HL-60/S4 treated with retinoic acid at 250 ng/mL for 4 days and 3 days (cell line): ENCODE measurements around the gene RPS3A.
"Not testable (repeated sequence)": the region's sequence is repeated elsewhere in the genome, so short reads cannot be mapped to it uniquely, and the experiment has no call there.

Experiments
- in situ Hi-C: fragments of 300-500 bp; cut with MboI; formaldehyde crosslinking; loops from 2 replicates; pipeline ENCODE4 v1.7.0; 2022; ENCODE audit warnings: low sequenced_read_pairs

RPS3A gene

DNA sequence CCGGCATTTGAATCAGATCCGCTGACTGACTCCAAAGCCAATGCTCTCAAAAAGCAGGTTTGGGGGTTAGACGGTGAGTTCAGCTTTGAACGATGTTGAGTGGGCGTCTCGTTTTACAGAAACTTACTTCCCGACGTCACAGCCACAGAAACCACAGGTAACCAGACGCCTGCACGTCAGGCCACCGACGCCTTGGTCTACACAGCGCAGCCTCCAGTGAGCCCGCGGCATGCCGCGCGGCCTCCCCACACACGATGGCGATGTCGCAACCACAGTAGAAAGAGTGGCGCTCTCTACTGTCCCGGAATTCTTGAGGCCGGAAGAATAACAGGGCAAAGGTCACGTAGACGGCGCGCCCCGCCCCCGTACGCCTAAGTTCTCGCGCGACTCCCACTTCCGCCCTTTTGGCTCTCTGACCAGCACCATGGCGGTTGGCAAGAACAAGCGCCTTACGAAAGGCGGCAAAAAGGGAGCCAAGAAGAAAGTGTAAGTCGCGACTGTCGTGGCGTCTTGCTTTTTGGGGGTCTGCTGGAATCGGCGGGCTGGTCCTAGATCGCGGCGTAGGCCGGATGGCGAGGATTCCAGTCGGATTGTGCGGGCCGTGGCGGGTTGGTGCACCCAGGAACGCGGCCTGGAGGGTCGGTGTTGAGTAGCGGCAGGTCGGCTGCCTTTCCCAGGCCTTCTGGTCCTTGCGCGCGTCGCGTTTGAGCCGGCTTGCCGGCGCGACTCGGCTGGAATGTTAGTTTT lies at the start of gene RPS3A:
Gene RPS3A, plus strand, starts transcription at position 400 of the 747 bp plus-strand sequence. Its CDS starts 25 bp downstream, at position 425.
- in situ Hi-C loops, result no loop called here

DNA sequence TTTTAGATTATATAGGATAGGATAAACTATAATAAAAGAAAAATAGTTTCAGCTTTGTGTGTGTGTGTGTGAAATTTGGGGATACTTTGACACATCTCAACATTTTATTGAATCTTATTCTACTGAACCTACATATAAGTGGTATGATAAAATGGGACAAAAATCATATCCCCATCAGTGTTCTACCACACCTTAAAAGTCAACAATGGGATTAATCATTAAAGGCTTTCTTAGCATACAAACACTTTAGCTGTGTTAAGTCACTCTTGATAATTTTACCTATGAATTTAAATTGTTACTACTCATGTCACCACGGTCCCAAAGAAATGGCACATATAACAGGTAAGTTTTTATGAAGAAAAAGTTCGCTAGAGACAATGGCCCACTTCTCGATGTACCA lies 46.6 kb upstream of the RPS3A start:
- in situ Hi-C loops, result no loop called here

DNA sequence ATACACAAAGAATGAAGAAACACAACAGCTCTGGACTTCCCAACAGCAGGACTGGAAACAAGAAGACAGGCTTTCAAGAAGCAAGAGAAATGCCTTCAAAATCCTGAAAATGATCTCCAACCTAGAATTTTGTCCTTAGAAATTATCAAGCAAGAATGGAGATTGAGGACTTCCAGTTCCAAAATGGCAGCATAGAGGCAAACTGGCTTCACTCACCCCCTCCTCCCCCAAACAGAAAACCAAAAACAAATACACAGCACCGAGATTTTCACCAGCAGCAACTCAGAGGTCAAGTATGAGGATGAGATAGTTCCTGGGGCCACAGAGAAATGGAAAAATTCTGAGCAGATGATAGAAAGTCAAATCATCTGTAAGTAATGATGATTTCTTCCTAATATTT lies 43.9 kb upstream of the RPS3A start:
- in situ Hi-C loops, result no loop called here

DNA sequence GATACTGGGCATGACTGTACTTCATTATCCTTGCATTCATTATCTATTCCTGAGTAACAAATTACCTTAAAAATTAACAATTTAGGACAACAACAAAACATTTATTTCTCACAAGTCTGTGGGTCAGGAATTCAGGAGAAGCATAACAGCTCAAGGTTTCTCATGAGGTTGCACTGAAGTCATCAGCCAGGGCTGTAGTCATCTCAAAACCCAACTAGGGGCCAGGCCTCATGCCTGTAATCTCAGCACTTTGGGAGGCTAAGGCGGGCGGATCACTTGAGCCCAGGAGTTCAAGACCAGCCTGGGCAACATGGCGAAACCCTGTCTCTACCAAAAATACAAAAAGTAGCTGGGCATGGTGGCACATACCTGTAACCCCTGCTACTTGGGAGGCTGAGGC lies 36.3 kb upstream of the RPS3A start:
- in situ Hi-C loops, result not testable (repeated sequence)

DNA sequence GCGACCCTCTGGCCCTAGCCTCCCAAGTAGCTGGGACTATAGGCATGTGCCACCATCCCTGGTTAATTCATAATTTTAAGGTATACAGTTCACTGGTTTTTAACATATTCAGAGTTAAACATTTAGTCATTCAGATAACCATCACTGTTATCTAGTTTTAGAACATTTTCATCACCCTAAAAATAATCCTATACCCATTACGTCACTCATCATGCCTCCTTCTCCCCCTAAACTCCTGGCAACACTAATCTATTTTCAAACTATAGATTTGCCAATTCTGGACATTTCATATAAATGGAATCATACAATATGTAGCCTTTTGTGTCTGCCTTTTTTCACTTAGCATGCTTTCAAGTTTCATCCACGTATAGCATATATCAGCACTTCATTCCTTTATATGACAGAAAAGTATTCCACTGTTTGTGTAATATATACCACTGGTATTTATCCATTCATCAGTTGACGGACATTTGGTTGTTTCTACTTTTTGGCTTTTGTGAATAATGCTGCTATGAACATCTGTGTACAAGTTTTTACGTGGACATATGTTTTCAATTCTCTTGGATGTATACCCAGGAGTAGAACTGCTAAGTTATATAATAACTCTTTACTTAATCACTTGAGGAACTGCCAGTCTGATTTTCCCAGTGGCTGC lies 32.0 kb upstream of the RPS3A start:
- in situ Hi-C loops, result no loop called here

DNA sequence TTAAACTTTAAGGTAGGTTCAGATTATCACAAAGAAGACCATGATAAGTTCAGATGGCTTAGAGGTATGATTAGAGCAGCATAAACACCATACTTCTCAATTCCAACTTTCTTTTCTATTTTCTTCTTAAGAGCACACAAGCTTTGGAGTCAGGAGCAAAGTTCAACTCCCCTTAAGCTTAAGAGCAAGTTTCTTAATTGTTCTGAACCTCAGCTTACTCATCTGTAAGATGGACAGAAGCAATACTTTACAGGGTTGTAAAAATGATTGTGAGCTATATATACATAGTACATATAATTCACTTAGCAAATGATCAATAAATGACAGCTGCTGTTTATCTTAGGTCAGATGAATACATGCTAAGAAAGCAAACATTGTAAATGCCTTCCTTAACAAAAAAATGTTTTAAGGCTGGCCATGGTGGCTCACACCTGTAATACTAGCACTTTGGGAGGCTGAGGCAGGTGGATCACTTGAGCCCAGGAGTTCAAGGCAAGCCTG lies 25.0 kb upstream of the RPS3A start:
- in situ Hi-C loops, result no loop called here

DNA sequence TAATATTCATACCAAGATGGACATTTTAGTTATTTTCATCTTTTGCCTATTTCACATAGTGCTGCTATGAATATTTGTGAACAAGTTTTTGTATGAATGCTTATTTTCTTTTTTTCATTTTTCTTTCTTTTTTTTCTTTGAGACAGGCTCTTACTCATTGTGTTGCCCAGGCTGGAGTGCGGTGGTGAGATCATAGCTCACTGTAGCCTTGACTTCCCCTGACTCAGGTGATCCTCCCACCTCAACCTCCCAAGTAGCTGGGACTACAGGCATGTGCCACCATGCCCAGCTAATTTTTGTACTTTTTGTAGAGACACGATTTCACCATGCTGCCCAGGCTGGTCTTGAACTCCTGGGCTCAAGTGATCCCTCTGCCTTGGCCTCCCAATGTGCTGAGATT lies 21.4 kb upstream of the RPS3A start:
- in situ Hi-C loops, result not testable (repeated sequence)

DNA sequence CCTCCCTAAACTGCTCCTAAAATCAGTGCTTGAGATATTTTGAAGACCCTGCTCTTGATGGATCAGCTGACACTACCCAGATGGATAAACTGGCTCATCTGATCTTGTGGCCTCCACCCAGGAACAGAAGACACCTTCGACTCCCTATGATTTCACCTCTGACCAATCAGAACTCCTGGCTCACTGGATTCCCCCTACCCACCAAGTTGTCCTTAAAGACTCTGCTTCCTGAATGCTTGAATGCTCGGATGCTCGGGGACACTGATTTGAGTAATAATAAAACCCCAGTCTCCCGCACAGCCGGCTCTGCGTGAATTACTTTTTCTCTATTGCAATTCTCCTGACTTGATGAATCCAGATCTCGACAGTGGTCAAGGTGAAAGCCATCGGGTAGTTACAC lies 12.0 kb upstream of the RPS3A start:
- in situ Hi-C loops, result no loop called here

DNA sequence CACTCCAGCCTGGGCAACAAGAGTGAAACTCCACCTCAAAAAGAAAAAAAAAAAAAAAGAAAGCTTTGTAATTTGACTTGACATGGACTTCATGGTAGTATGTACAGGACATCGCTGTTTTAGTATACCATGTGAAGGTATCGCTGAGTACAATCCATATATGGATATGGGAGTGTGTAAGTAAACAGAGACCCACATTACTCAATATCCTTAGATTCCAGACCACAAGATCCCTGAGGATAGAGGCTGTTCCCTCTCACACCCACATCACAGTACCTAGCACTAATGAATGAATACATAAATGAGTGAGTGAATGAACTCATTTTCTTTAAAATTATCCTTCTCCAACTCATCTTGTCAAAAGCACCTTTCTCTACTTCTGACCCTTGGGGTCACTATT lies 8.4 kb upstream of the RPS3A start:
- in situ Hi-C loops, result no loop called here

DNA sequence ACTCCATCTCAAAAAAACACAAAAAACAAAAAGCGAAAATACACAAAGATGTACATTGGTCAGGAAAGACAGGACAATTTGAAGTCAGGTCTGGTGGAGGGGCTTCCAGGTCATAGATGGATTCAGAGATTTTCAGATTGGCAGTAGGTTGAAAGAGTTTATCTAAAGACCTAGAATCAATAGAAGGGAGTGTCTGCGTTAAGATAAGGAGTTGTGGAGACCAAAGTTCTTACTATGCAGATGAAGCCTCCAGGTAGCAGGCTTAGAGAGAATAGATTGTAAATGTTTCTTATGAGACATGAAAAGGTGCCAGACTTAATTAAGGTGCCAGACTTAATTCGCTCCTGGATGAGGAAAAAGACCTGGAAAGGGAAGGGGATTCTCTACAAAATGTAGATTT lies 6.9 kb upstream of the RPS3A start:
- in situ Hi-C loops, result no loop called here

DNA sequence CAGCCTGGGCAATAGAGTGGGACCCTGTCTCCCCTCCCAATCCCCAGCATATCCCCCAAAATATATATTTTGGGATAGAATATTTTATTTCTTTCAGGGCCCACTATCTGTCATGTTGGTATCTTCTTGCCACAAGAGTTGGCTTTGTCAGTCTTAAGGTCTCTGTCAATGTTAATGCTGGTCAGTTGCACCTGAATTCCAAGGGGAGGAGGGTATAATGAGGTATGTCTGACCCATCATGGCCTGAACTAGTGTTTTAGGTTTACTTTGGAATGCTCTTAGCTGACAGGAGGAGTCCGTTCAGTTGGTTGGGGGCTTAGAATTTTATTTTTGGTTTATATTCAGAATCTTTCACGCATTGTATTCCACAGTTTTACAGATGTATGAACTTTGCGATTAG lies 6.2 kb upstream of the RPS3A start:
- in situ Hi-C loops, result no loop called here

DNA sequence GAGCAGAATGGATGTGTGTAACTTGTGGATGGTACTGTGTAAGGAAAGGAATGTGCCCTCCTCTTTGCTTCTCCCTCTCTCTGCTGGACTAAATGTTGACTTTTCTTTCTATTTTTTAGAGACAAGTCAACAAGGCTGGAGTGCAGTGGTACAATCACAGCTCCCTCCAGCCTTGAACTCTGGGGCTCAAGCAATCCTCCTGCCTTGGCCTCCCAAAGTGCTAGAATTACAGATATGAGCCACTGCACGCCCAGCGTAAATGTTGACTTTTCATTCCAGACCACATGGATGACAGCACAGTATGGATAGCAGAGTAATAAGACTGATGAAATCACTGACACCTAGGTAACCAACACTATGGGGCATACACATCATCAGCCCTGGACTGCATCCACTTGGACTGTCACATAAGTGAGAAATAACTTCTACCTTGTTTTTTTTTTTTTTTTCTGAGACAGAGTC lies 5.1 kb upstream of the RPS3A start:
- in situ Hi-C loops, result no loop called here

DNA sequence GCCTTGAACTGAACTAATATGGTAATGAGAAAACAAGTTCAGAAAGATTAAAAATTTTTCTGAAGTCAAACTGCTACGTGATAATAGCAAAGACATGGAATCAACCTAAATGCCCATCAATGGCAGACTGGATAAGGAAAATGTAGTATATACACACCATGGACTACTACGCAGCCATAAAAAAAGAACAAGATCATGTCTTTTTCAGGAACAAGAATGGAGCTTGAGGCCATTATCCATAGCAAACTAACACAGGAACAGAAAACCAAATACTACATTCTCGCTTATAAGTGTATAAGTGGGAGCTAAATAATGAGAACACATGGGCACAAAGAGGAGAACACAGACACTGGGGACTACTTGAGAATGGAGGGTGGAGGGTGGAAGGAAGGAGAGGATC lies 4.3 kb upstream of the RPS3A start:
- in situ Hi-C loops, result no loop called here

DNA sequence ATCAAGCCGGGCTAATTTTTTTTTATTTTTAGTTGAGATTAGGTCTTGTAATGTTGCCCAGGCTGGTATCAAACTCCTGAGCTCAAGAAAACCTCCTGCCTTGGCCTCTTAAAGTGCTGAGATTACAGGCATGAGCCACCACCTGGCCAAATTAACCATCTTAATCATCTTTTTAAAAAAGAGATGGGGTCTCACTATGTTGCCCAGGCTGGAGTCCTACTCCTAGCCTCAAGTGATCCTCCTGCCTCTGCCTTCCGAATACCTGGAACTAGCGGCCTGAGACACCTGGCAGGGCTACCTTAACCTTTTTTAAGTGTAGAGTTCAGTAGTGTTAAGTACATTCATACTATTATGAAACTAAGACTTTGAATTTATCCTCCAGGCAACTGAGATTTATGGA lies 1.7 kb upstream of the RPS3A start:
- in situ Hi-C loops, result no loop called here

DNA sequence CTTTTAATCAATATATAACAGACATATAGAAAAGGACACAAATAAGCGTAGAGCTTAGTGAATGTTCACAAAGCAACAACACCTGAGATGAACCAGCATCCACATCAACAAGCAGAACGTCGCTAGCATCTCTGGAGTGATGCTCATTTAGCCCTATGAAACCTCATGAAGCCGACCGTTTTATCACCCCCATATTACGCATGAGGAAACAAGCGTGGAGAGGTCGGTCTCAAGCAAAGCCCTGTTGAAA lies 524 bp upstream of the RPS3A start:
- in situ Hi-C loops, result no loop called here

DNA sequence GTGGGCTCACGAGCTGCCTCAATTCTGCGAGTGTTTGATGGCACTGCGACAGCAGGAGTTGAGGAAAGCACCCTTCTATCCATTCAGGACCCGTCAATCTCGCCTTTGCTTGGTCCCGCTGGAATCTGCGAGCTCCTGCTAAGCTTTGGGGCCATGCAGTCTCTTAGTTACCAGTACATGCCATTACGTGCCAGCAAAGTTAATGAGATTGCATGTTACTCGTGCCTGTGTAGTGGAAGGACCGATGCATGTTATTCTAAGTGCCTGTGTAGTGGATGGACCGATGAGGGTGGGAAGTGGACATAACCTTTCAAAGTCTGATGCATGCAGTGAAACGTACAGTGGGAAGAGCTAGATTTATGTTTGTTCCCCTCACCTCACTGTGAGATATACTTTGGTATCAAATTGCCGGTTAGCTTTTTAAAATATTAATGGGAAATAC lies 569 bp downstream of the RPS3A start:
- in situ Hi-C loops, result no loop called here

DNA sequence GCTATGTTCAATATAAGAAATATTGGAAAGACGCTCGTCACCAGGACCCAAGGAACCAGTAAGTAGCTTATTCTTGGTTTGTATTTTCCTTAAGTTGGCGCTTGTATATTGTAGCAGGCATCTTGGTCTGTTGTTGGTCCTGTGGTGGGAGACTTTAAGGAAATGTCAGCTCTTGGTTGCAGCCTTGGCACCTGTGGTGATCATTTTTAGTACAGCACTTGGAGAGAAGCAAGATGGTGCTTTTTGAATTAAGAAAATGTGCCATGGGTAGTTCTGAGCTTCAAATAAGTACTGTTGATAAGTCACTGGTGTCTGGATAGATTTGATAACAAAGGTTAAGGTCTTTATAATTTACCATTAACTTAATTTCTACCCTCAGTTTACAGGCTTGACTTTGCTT lies 1.1 kb downstream of the RPS3A start:
- in situ Hi-C loops, result no loop called here

DNA sequence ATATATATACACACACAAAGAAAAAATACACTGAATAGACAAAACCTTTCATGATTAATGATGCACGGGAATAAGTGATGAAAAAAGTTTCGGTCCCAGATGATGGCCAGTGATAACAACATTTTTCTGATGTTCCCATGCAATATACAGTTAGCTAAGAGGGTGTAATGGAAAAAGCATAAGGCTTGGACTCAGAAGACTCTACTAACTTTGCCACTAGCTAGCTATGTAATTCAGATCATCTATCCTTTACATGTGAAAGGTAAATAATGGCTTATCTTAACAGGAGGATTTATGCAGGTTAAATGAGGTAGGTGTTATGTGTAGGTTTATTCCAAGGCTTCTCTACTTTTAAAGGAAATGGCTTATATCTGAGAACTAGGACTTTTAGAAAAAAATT lies 4.3 kb downstream of the RPS3A start:
- in situ Hi-C loops, result no loop called here

DNA sequence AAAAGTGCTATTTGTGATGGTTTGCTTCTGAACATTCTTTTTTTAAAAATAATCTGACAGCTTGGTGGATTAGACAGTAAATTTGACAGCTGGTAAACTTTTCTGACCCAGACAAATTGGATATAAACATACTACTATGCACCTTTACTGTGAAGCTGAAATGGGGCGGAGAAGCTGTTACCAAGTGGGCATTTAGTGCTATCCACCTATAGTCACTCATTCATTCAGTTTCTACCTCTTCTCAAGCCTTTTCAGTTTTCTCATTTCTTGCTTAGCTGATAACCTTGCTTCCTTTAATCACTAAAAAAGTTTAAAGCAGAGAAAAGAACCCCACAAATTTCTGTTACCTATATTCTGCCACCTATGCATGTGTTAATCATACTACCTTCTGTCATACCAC lies 5.2 kb downstream of the RPS3A start:
- in situ Hi-C loops, result no loop called here

DNA sequence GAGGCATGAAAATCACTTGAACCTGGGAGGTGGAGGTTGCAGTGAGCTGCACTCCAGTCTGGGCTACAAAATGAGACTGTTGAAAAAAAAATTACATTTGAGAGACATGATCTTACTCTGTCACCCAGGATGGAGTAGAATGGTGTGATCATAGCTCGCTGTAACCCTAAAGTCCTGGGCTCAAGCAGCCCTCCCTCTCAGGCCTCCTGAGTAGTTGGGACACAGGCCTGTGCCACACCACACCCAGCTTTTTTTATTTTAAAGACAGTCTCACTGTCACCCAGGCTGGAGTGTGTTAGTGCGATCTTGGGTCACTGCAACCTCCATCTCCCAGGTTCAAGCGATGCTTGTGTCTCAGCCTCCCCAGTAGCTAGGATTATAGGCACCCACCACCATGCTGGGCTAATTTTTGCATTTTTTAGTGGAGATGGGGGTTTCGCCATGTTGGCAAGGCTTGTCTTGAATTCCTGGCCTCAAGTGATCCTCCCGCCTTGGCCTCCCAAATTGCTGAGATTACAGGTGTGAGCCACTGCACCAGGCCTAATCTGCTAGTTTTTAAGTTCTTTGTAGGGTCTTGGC lies 6.1 kb downstream of the RPS3A start:
- in situ Hi-C loops, result no loop called here

DNA sequence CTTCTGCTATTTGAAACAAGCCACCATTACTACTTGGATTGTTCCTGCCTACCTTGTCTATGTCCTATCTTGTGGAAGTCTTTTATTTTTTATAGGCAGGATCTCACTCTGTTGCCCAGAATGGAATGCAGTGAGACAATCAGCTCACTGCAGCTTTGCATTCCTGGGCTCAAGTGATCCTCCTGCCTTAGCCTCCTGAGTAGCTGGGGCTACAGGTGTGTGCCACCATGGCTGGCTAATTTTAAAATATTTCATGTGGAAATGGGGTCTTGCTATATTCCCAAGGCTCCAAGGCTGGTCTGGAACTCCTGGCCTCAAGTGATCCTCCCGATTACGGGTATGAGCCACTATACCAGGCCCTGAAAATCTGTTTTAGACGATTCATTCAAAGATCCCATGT lies 7.6 kb downstream of the RPS3A start:
- in situ Hi-C loops, result no loop called here

DNA sequence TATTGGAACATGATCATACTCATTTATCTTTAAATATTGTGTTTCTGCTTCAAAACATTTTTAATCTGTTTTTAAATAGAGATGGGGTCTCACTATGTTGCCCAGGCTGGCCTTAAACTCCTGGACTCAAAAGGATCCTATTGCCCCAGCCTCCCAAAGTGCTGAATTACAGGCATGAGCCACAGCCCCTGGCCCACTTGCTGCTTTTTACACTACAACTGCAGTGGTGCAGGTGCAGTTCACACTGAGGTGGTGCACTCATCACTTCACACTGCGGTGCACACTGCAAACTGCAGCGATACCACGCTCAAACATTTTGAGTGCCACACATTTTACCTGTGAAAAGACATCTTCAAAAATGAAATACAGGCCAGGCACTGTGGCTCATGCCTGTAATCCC lies 10.8 kb downstream of the RPS3A start:
- in situ Hi-C loops, result no loop called here
